Endothelial cell of umbilical vein (primary cell): ENCODE data around the gene RRP8. TPM values are rescaled to one million over a fixed set of nuclear protein-coding genes. Genes with fewer than 3 reads are reported as not detected.

Source experiments
- BruUV-seq: library from RNA; stranded (reverse); fragments of 400-500 nt; replicated peaks from 2 replicates; lab custom pipeline; 2021; lab: Mats Ljungman, UMichigan
- CTCF ChIA-PET: fragments of 300-600, 350-600 bp; sonication (Branson Sonifier 250); formaldehyde crosslinking; loops from one replicate; lab custom pipeline; 2021; ENCODE audit warnings: antibody characterized with exemption, inconsistent platforms; lab: Charles Lee
- POLR2A ChIA-PET: fragments of 300-600, 350-600 bp; sonication (Branson Sonifier 250); formaldehyde crosslinking; loops from one replicate; lab custom pipeline; 2021; ENCODE audit warnings: antibody characterized with exemption, inconsistent platforms; lab: Charles Lee
- DNase-seq: peaks from one replicate; pipeline ENCODE4 v3.0.0-alpha.2; 2011; ENCODE audit warnings: low read depth, low spot score
- FAIRE-seq: peaks from 2 replicates; lab custom pipeline; 2011; peaks lifted over from hg19 to GRCh38; lab: Jason Lieb, UNC
- H2AFZ ChIP-seq: 2 replicates; pipeline ENCODE4 v1.6.0; 2012; ENCODE audit warnings: low read depth, low read length, control low read depth, inconsistent platforms
- H3K27ac ChIP-seq: 2 replicates; pipeline ENCODE4 v1.5.1; 2011; ENCODE audit warnings: low read depth, mild to moderate bottlenecking, control low read depth, low read length, moderate library complexity; ENCODE audit not compliant: insufficient read depth
- H3K27me3 ChIP-seq, 2 experiments: 2 replicates each; pipeline versions ENCODE4 v1.6.0 to v1.6.1; 2011; ENCODE audit warnings: low read length in 2 of 2, mixed read lengths in 1 of 2; ENCODE audit not compliant: control insufficient read depth in 2 of 2, insufficient read depth in 2 of 2
- H3K36me3 ChIP-seq, 2 experiments: 2 replicates in 1 of 2; 3 replicates in 1 of 2; pipeline ENCODE4 v1.5.1; 2011; ENCODE audit warnings: low read length in 2 of 2, mild to moderate bottlenecking in 1 of 2, moderate library complexity in 1 of 2; ENCODE audit not compliant: control insufficient read depth in 2 of 2, insufficient read depth in 2 of 2; ENCODE audit errors: extremely low read depth in 1 of 2
- H3K4me1 ChIP-seq: 3 replicates; pipeline ENCODE4 v1.5.1; 2011; ENCODE audit warnings: mild to moderate bottlenecking, low read length; ENCODE audit not compliant: control insufficient read depth, insufficient read depth; ENCODE audit errors: extremely low read depth
- H3K4me2 ChIP-seq: 2 replicates; pipeline ENCODE4 v1.6.1; 2011; ENCODE audit warnings: low read length, control low read depth, mixed read lengths; ENCODE audit not compliant: insufficient read depth
- H3K4me3 ChIP-seq, 3 experiments: fragments of 200-600 bp in 1 of 3; sonication (generic), shearing (Covaris generic) in 1 of 3; replicated peaks in 1 of 3; 2 replicates each; pipeline ENCODE4 v1.5.1; 2011 to 2016; ENCODE audit warnings: control low read depth in 3 of 3, low read length in 3 of 3, mild to moderate bottlenecking in 2 of 3, inconsistent platforms in 1 of 3, low read depth in 1 of 3, moderate library complexity in 1 of 3; ENCODE audit not compliant: insufficient read depth in 1 of 3
- H3K79me2 ChIP-seq: 2 replicates; pipeline ENCODE4 v1.6.0; 2012; ENCODE audit warnings: low read length, inconsistent platforms; ENCODE audit not compliant: control insufficient read depth, insufficient read depth
- H3K9ac ChIP-seq: replicated peaks from 2 replicates; pipeline ENCODE3; 2011; ENCODE audit warnings: low read length, control low read depth; ENCODE audit not compliant: insufficient read depth; ENCODE audit errors: extremely low read depth
- H3K9me1 ChIP-seq: replicated peaks from 3 replicates; pipeline ENCODE4 v1.6.0; 2011; ENCODE audit warnings: mild to moderate bottlenecking, low read length; ENCODE audit not compliant: control insufficient read depth, insufficient read depth; ENCODE audit errors: extremely low read depth
- H3K9me3 ChIP-seq: replicated peaks from 2 replicates; pipeline ENCODE4 v1.5.1; 2012; ENCODE audit warnings: low read length, inconsistent platforms; ENCODE audit not compliant: control insufficient read depth, insufficient read depth
- H4K20me1 ChIP-seq: replicated peaks from 2 replicates; pipeline ENCODE3; 2011; ENCODE audit warnings: mild to moderate bottlenecking, low read length; ENCODE audit not compliant: control insufficient read depth, insufficient read depth; ENCODE audit errors: extremely low read depth
- EZH2 ChIP-seq: IDR thresholded peaks from 2 replicates; pipeline ENCODE4 v1.6.1; 2012; ENCODE audit warnings: borderline replicate concordance, low read depth, mild to moderate bottlenecking, moderate library complexity, low read length, inconsistent platforms; ENCODE audit not compliant: severe bottlenecking
- FOS ChIP-seq: IDR thresholded peaks from 2 replicates; pipeline ENCODE4 v1.6.1; 2011; ENCODE audit warnings: mild to moderate bottlenecking, low read length, moderate library complexity, borderline replicate concordance; ENCODE audit not compliant: insufficient read depth
- GATA2 ChIP-seq: IDR thresholded peaks from 2 replicates; pipeline ENCODE4 v1.7.0; 2011; ENCODE audit warnings: low read depth, mild to moderate bottlenecking, moderate library complexity, mixed read lengths, low read length; ENCODE audit not compliant: insufficient read length, insufficient read depth
- JUN ChIP-seq: IDR thresholded peaks from 2 replicates; pipeline ENCODE4 v1.6.1; 2011; ENCODE audit warnings: borderline replicate concordance, low read depth; ENCODE audit not compliant: insufficient read length, insufficient read depth
- POLR2A ChIP-seq: IDR thresholded peaks from 2 replicates; pipeline ENCODE4 v1.6.1; 2012; ENCODE audit warnings: low read depth, mild to moderate bottlenecking, control low read depth, low read length
- POLR2AphosphoS5 ChIP-seq: IDR thresholded peaks from 2 replicates; pipeline ENCODE4 v1.6.1; 2012; ENCODE audit warnings: low read depth, mild to moderate bottlenecking, control low read depth, low read length, moderate library complexity; ENCODE audit not compliant: insufficient read depth
- dilution Hi-C: fragments of 300-500 bp; cut with MboI; formaldehyde crosslinking; loops from one replicate; pipeline ENCODE4 v1.15.0; 2019; ENCODE audit warnings: low sequenced_read_pairs; ENCODE audit not compliant: extremely low pct_ligation_motif_present
- intact Hi-C: fragments of 100-400 bp; cut with micrococcal nuclease; formaldehyde crosslinking; loops from one replicate; pipeline ENCODE4 v1.10.0; 2022
- polyA plus RNA-seq, 4 experiments: library from polyadenylated mRNA; depleted of rRNA in 3 of 4; stranded (reverse) in 3 of 4; unstranded in 1 of 4; fragments of >200 nt; gene quantifications; 2 replicates each; pipeline versions ENCODE4 v1.2.1 to v1.2.3, GENCODE V29; 2011 to 2012; ENCODE audit warnings: missing spikeins in 1 of 4
- total RNA-seq: library from RNA; stranded (reverse); gene quantifications from 2 replicates; pipeline ENCODE4 v1.2.3, GENCODE V29; 2021

RRP8 gene
- total and polyA plus RNA-seq, 2 donors (not counting 3 experiments of a cell fraction or from before 2014, with no cell fraction given), result 6.4 to 19.4 TPM

GRCh38 chr11:6607190-6607795 is 3.9 kb upstream of the RRP8 start:
- TF ChIP-seq EZH2 (no peak), GATA2 (peak; percentile 28)
- Histone ChIP-seq H3K4me3 (no peak overlapping the region), H3K9ac (no peak overlapping the region), H3K27ac (peak overlapping the region; percentile 34), H3K36me3 (peaks cover 29 to 31% of the 10 kb centered on the region in 2 experiments), H3K9me1 (no peaks in the 10 kb centered on the region), H3K27me3 (no peaks in the 10 kb centered on the region), H2AFZ (no peak overlapping the region), H3K4me2 (peak overlapping the region; percentile 37), H3K79me2 (peaks cover 77% of the 10 kb centered on the region), H3K9me3 (no peaks in the 10 kb centered on the region), H3K4me1 (peaks cover 59% of the 10 kb centered on the region), H4K20me1 (no peaks in the 10 kb centered on the region)
- intact Hi-C loops (loop anchor here (2.0 kb wide), 1 partner anchor 228 kb away; no protein-coding TSS in a partner anchor), dilution Hi-C loops (no loop called here)
- DNase-seq (no peak), FAIRE-seq (no peak)
- ChIA-PET CTCF (interaction anchor here (0.8 to 7.7 kb wide), 12 partner anchors 11 to 164 kb away, joined by 3 to 122 read pairs (median 5); partner anchors contain the start of genes MRPL17 and TPP1), POLR2A (interaction anchor here (1.3 to 1.5 kb wide), 3 partner anchors 12 to 76 kb away, joined by 5 to 7 read pairs (median 6); partner anchors contain the start of genes MRPL17 and TPP1)
- BruUV-seq, result no TSS peak

- peak; percentile 95 for DNase-seq
- H3K79me2 ChIP-seq, result peaks cover 83% of the 10 kb centered on the region
- H3K9me3 ChIP-seq, result no peaks in the 10 kb centered on the region
- BruUV-seq, result TSS peak; percentile 18
- peak overlapping the region; percentile 85 for H3K27ac ChIP-seq
- peak; percentile 100 for FAIRE-seq
- no peaks in the 10 kb centered on the region for H3K9me1 ChIP-seq
- CTCF ChIA-PET, result interaction anchor here (0.8 to 7.7 kb wide), 15 partner anchors 12 to 228 kb away, joined by 3 to 122 read pairs (median 5); partner anchors contain the start of genes MRPL17 and TPP1
- intact Hi-C loops (loop anchor here (2.0 kb wide), 1 partner anchor 228 kb away; no protein-coding TSS in a partner anchor), dilution Hi-C loops (no loop called here)
- no peak overlapping the region for H2AFZ ChIP-seq
- H3K4me3 ChIP-seq, result peak overlapping the region in 1 of 3 experiments; percentile 28
- no peaks in the 10 kb centered on the region for H3K27me3 ChIP-seq
- POLR2A ChIA-PET, result interaction anchor here (1.3 to 1.5 kb wide), 3 partner anchors 13 to 77 kb away, joined by 5 to 7 read pairs (median 6); partner anchors contain the start of genes MRPL17 and TPP1
- H3K36me3 ChIP-seq, result peaks cover 29 to 31% of the 10 kb centered on the region in 2 experiments
- H3K4me1 ChIP-seq, result peaks cover 65% of the 10 kb centered on the region
- peak overlapping the region; percentile 91 for H3K4me2 ChIP-seq
- no peaks in the 10 kb centered on the region for H4K20me1 ChIP-seq
- peak overlapping the region; percentile 50 for H3K9ac ChIP-seq
- peak; percentile 92 for TF ChIP-seq POLR2AphosphoS5
- TF ChIP-seq GATA2, result no peak
- TF ChIP-seq POLR2A, result peak; percentile 75
- TF ChIP-seq JUN, result peak; percentile 61
- TF ChIP-seq FOS, result peak; percentile 56
Measured at GRCh38 chr11:6606471-6607189, 3.2 kb upstream of the RRP8 start.
